ENCODE results near the gene OXSR1. TPM values are rescaled to one million over a fixed set of nuclear protein-coding genes. Genes with fewer than 3 reads are reported as not detected.
"Not testable (repeated sequence)": the region's sequence is repeated elsewhere in the genome, so short reads cannot be mapped to it uniquely, and the experiment has no call there.

Gene OXSR1
- total RNA-seq, 1 donor from 2014 or later, result 32.1 TPM

- DNase-seq (ENCODE audit: low read depth in 2 of 2), result no peak
Observed at GRCh38 chr3:38127611-38128302, 37.6 kb upstream of the OXSR1 start.

DNA sequence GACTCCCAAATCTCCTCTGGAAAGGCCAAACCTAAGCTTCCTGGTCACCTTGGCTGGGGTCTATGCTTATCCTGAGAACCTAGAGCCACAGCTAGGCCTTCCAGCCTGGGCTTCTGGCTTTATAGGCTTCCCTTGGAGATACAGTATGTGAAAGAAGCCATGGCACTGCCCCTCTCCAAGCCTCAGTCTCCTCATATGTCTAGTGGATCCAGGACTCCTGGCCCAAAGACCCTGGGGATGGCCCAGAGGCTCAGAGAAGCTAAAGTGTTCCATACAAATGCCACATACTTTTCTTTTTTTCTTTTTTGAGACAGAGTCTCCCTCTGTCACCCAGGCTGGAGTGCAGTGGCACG lies 37.1 kb upstream of the OXSR1 start:
- DNase-seq (ENCODE audit: low read depth in 2 of 2), result no peak

GRCh38 chr3:38129058-38129457 lies 36.3 kb upstream of the OXSR1 start:
- no peak for DNase-seq (ENCODE audit: low read depth in 2 of 2)

DNA sequence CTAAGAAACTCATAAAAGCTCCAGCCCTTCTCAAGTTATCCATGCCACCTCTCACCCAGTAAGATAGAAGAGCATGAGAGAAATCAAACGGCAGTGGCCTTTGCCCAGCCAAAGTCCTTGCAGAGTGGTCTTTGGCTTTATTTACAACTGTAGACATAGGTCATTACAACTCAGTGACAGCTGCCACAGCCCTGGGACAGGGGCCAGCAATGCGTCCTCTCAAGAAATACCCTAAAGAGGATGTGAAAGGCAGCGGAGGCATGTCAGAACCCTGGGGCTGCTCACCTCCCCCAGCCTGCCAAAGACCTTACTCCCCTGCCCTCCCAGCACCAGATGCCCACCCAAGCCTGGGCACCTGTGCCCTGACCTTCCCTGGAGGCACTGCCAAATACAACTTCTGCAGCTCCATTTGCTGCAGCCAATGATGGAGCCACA lies 34.7 kb upstream of the OXSR1 start:
- DNase-seq (ENCODE audit: low read depth in 2 of 2), result no peak

DNA sequence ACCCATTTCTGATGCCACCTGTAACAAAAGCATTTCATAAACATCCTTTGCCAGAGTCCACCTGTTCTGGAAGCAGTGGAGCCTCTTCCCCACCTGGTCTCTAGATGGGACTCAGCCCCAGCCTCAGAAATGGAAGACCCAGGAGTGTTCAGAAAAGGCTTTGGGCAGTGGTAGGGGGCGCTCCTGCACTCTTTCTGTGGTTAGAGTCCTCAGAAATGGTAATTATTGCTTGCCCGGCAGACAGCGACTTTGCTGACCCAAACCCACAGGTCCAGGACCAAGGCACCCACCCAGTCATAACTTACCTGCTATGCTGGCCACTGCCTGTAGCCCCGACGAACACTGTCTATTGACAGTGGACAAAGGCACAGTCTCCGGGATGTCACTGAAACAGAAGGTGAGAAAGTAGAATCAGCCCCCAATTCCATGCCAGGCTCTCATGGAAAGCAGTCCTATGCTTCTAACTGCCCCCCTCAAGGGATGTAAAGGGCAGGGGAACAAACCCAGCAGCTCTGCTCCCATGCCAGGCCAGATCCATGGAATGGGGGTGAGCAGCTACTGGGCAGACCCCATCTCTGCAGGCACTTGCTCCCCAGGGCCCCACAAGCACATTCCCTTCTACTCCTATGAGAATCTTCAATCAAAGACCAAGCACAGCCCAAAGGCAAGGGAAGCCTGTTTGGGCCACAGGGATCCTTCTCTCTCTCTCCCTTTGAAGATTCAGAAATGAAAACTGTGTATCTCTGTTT lies 33.5 kb upstream of the OXSR1 start:
- peak; percentile 53 to 73 for DNase-seq (ENCODE audit: low read depth in 2 of 2)

GRCh38 chr3:38133209-38133556 lies 32.2 kb upstream of the OXSR1 start:
- DNase-seq (ENCODE audit: low read depth in 2 of 2), result no peak

DNA sequence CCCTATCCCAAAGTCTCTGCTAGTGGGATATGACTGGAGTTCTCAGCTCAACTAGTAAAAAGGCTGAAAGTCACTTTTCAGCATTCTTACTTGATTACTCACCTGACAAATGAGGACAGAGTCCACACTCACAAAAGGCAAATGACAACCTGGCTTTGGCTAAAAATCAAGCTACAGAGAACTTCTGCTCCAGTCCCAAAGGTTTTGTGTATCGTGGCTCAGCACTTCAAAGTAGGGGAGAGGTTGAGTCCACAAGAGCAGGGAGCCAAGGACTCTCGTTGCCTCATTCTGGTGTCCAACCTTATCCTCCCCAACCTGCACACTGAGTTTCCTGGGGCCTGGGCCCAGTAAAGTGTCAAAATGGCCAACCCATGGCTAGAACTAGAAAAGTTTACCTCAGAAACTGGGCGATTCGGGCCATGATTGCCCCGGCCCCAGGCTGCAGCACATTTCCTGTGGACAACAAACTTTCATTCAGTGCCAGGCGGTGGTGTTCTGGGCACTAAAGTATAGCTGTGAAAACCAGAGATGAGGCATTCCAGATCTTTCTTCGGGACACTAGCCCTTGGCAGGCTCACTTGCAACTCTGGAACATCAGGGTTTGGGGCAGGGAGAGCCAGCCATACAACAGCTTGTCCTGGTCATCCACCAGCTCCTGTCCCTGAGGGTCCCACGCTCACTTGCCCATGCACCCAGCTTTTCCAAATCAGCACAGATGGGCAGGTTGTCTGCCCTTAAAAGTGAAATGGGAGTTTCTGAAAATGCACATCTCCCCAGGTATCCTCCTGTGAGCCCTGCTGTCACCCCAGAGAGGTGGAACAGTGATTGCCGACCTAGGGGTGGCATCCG lies 31.6 kb upstream of the OXSR1 start:
- no peak for DNase-seq (ENCODE audit: low read depth in 2 of 2)

DNA sequence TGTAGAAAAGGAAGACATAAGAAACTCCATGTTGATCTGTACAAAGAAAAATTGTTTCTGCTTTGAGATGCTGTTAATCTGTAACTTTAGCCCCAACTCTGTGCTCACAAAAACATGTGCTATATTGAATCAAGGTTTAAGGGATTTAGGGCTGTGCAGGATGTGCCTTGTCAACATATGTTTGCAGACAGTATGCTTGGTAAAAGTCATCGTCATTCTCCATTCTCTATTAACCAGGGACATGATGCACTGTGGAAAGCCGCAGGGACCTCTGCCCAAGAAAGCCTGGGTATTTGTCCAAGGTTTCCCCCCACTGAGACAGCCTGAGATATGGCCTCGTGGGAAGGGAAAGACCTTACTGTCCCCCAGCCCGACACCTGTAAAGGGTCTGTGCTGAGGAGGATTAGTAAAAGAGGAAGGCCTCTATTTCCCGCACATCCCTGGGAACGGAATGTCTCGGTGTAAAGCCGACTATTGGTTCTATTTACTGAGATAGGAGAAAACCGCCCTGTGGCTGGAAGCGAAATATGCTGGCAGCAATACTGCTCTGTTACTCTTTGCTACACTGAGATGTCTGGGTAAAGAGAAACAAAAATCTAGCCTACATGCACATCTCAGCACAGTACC lies 30.7 kb upstream of the OXSR1 start:
- DNase-seq (ENCODE audit: low read depth in 2 of 2), result not testable (repeated sequence)

GRCh38 chr3:38135621-38136277 lies 29.6 kb upstream of the OXSR1 start:
- DNase-seq (ENCODE audit: low read depth in 2 of 2), result not testable (repeated sequence)

- peak; percentile 20 to 37 for DNase-seq (ENCODE audit: low read depth in 2 of 2)
Observed at GRCh38 chr3:38136393-38136776, 29.0 kb upstream of the OXSR1 start.

DNA sequence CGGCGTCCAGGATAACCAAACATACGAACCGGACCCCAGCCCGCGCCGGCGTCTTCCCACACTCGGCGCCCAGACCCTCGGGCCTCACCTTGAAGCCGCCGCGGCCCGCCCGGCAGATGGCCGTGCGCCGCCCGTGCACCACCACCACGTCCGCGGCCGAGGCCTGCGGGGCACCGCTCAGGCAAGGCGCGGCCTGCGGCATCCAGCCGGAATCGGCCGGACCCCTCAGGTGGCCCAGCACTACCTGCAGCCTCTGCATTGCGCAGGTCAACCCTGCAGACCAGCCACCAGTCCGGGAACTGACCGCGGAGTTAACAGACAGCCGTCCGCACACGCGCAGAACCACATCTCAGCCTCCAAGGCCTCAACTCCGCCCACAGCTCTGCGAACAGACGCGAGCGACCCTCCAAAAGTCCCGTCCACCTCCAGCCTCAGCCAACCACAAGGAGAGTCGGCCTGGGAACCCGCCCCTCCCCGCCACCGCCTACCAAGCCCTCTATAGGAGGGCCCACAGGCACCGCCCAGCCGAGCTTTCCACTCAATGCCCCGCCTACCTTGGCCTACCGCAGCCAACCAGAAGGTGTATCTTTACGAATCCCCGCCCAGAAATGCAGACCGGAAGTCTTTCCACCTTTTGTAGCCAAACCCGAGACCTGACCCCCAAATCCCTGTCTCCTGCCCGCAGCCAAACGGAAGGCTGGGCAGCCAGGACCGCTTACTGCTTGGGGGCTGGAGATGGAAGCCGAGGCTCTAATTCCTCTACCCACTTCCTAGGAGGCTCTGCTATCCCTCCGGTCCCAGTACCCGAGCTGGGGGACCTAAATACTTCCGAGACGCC lies 28.3 kb upstream of the OXSR1 start, which contains the start of gene ACAA1:
Gene ACAA1, minus strand, starts transcription at position 351 of the 838 bp plus-strand sequence. Its CDS starts 92 bp downstream, at position 259.
- DNase-seq (ENCODE audit: low read depth in 2 of 2), result peak; percentile 99

DNA sequence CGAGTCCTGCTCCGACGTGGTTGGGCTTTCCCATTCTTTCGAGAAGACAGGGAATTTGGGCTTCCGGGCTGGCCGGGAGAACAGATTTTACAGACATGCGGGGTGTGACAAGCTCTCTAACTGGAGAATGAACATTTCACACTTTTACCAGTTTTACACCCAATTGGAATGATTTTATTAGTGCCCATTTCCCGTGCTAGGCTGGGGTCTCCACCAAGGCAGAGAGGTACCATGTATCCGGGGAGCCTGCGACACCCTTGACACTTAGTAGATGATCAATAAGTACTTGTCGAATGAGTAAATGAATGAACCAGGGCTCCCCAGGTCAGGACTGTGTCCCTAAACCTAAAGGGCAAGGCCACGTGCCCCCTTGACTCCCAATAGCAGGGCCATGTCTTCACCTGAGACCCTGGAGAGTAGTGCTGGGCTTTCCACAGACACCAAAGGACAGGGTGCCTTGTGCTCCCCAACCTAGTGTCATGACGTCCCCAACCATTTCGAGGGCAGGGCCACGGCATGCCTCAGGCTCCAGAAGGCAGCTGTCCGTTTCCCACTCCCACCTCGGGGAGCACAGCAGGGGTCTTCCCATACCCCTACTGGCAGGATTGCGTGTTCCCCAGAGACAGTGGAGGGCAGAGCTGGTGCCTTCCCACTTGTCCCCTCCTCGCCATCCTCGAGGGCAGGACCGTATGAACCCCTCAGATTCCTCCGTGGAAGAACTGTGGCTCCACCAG lies 27.6 kb upstream of the OXSR1 start:
- DNase-seq (ENCODE audit: low read depth in 2 of 2), result peak in 1 of 2 donors; percentile 17

DNA sequence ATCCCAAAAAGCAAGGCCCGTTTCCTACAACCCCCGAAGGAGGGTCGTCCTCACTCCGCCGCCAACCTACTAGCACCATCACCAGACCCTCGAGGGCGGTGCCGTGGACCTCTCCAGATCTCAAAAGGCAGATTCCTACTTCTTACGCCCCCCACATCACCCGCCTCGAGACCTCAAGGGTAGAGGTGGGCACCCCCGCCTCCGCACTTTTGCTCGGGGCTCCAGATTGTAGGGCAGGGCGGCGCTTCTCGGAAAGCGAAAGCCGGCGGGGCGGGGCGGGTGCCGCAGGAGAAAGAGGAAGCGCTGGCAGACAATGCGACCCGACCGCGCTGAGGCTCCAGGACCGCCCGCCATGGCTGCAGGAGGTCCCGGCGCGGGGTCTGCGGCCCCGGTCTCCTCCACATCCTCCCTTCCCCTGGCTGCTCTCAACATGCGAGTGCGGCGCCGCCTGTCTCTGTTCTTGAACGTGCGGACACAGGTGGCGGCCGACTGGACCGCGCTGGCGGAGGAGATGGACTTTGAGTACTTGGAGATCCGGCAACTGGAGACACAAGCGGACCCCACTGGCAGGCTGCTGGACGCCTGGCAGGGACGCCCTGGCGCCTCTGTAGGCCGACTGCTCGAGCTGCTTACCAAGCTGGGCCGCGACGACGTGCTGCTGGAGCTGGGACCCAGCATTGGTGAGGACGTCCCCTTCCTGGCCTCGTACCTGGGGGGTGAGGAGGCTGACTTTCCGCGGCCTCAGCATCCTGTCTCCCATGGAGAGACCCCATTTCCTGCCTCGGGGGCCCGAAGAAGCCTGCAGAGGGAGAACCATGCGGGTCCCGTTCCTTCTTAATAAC lies 26.8 kb upstream of the OXSR1 start, which contains the start of gene MYD88:
Gene MYD88, plus strand, starts transcription at position 313 of the 842 bp plus-strand sequence. Its CDS starts 40 bp downstream, at position 353.
- DNase-seq (ENCODE audit: low read depth in 2 of 2), result peak; percentile 62 to 67

DNA sequence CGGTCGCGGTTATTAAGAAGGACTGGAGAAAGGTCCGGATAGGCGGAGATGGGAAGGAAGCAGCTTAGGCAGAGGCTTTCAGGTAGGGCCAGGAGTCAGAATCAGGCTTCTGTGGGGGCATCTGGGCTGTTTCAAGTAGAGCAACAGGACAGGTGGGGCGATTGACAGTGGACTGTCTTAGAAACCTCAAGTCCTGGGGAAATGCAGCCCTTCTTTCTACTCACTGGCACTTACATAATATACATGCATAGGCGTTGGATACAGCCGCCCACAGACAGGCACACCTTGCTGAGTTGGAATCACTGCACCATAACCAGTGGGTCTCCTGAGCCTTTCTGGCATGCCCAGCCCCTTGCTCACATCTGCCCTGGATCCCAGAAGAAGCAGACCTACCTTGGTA lies 26.1 kb upstream of the OXSR1 start:
- DNase-seq (ENCODE audit: low read depth in 2 of 2), result no peak

GRCh38 chr3:38139652-38140051 lies 25.7 kb upstream of the OXSR1 start:
- DNase-seq (ENCODE audit: low read depth in 2 of 2), result no peak

DNA sequence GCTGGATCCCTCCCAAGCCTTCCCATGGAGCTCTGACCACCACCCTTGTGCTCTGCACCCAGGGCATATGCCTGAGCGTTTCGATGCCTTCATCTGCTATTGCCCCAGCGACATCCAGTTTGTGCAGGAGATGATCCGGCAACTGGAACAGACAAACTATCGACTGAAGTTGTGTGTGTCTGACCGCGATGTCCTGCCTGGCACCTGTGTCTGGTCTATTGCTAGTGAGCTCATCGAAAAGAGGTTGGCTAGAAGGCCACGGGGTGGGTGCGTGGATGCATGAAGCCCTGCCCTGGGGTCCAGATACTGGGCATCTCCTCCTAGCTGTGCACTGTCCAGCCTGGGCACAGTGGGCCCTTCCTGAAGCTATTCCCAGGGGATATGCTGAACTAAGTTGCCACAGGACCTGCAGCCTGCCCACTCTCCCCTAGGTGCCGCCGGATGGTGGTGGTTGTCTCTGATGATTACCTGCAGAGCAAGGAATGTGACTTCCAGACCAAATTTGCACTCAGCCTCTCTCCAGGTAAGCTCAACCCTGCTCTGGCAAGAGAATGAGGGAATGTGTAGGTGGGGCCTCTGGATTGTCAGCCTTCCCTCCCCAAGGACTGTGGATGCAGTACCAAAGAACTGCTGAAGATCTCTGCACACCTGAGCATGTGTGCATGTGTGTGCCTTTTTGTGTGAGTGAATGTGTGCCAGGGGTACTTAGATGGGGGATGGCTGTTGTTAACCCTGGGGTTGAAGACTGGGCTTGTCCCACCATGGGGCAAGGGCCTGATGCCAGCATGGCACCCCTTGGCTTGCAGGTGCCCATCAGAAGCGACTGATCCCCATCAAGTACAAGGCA lies 24.8 kb upstream of the OXSR1 start:
- DNase-seq (ENCODE audit: low read depth in 2 of 2), result no peak

GRCh38 chr3:38141173-38141951 lies 24.0 kb upstream of the OXSR1 start:
- no peak for DNase-seq (ENCODE audit: low read depth in 2 of 2)

All from lung microvascular endothelial cell (primary cell).